HepG2 (cell line): ENCODE data around the gene CLASP1. TPM values are rescaled to one million over a fixed set of nuclear protein-coding genes. Genes with fewer than 3 reads are reported as not detected.
A peak's percentile ranks its signal among the peaks of the same experiment; 100 is the strongest.

Experiments
- ATAC-seq: fragments of 200-7000 bp; cut with Tn5 transposase; 3 replicates; pipeline ENCODE4 v1.9.1; 2020; ENCODE audit warnings: mild to moderate bottlenecking, moderate library complexity
- BruUV-seq: library from RNA; stranded (reverse); fragments of 400-500 nt; replicated peaks from 2 replicates; lab custom pipeline; 2021; lab: Mats Ljungman, UMichigan
- CTCF ChIA-PET: fragments of 300-600 bp; formaldehyde crosslinking; extraction: SDS; loops from one replicate; lab custom pipeline; 2021; ENCODE audit warnings: low total read pairs, inconsistent platforms, low intra/inter-chr PET ratio; lab: Yijun Ruan, JAX
- POLR2A ChIA-PET: fragments of 350-600 bp; sonication (Branson Sonifier 250); formaldehyde crosslinking; loops from one replicate; lab custom pipeline; 2020; ENCODE audit warnings: antibody characterized with exemption, inconsistent platforms; lab: Yijun Ruan, JAX
- DNase-seq: peaks from one replicate; pipeline ENCODE4 v3.0.0-alpha.2; 2015; ENCODE audit warnings: low spot score
- FAIRE-seq: peaks from 3 replicates; lab custom pipeline; 2011; peaks lifted over from hg19 to GRCh38; lab: Jason Lieb, UNC
- H2AFZ ChIP-seq: one replicate; pipeline ENCODE4 v1.6.1; 2011; ENCODE audit warnings: low read length, inconsistent platforms
- H3K27ac ChIP-seq: fragments of 300-600 bp; 3 replicates; pipeline ENCODE4 v1.8.0; 2011; ENCODE audit warnings: mixed run types, mild to moderate bottlenecking, mixed read lengths, low read length, inconsistent platforms; ENCODE audit not compliant: insufficient read depth; ENCODE audit errors: extremely low read length
- H3K27me3 ChIP-seq, 2 experiments: fragments of 200-600 bp in 1 of 2; 2 replicates in 1 of 2; 3 replicates in 1 of 2; pipeline versions ENCODE4 v1.6.0 to v1.8.0; 2011; ENCODE audit warnings: low read length in 2 of 2, mild to moderate bottlenecking in 2 of 2, moderate library complexity in 2 of 2, inconsistent platforms in 1 of 2; ENCODE audit not compliant: insufficient read depth in 2 of 2, control insufficient read depth in 1 of 2
- H3K36me3 ChIP-seq, 2 experiments: fragments of 200-600 bp in 1 of 2; replicated peaks in 1 of 2; 2 replicates in 1 of 2; 3 replicates in 1 of 2; pipeline versions ENCODE4 v1.5.1 to v1.8.0; 2011; ENCODE audit warnings: low read length in 2 of 2, inconsistent platforms in 1 of 2; ENCODE audit not compliant: insufficient read depth in 2 of 2, control insufficient read depth in 1 of 2
- H3K4me1 ChIP-seq: 2 replicates; pipeline ENCODE4 v1.5.1; 2012; ENCODE audit warnings: low read length, inconsistent platforms; ENCODE audit not compliant: insufficient read depth
- H3K4me2 ChIP-seq: 2 replicates; pipeline ENCODE4 v1.6.0; 2011; ENCODE audit warnings: low read depth, low read length, inconsistent platforms
- H3K4me3 ChIP-seq, 3 experiments: fragments of 200-600 bp in 1 of 3; sonication (generic), shearing (Covaris generic) in 1 of 3; replicated peaks in 1 of 3; 2 replicates each; pipeline ENCODE4 v1.5.1; 2011 to 2016; ENCODE audit warnings: low read length in 3 of 3, inconsistent platforms in 2 of 3, low read depth in 2 of 3, mild to moderate bottlenecking in 2 of 3, control low read depth in 1 of 3, mixed read lengths in 1 of 3; ENCODE audit not compliant: insufficient read depth in 1 of 3
- H3K79me2 ChIP-seq: one replicate; pipeline ENCODE4 v1.6.1; 2011; ENCODE audit warnings: low read length, inconsistent platforms; ENCODE audit not compliant: insufficient read depth
- H3K9ac ChIP-seq: 2 replicates; pipeline ENCODE4 v1.6.0; 2011; ENCODE audit warnings: mild to moderate bottlenecking, low read depth, low read length, inconsistent platforms; ENCODE audit not compliant: insufficient read depth
- H3K9me3 ChIP-seq: 2 replicates; pipeline ENCODE4 v1.5.1; 2012; ENCODE audit warnings: mild to moderate bottlenecking, low read length
- H4K20me1 ChIP-seq: 2 replicates; pipeline ENCODE4 v1.6.0; 2011; ENCODE audit warnings: inconsistent platforms, mild to moderate bottlenecking, low read length, moderate library complexity; ENCODE audit not compliant: insufficient read depth
- HOXA5 ChIP-seq: sonication (generic); formaldehyde crosslinking; IDR thresholded peaks from 2 replicates; pipeline ENCODE4 v1.4.0; 2020; ENCODE audit warnings: missing genetic modification reagents
- KLF11 ChIP-seq: IDR thresholded peaks from 2 replicates; pipeline ENCODE4 v1.6.1; 2016; ENCODE audit warnings: missing compliant biosample characterization
- MAZ ChIP-seq, 2 experiments: sonication (generic) in 1 of 2; formaldehyde crosslinking in 1 of 2; IDR thresholded peaks; 2 replicates each; pipeline versions ENCODE4 v1.5.0 to v1.6.1; 2012 to 2020; ENCODE audit warnings: low read depth in 2 of 2, mild to moderate bottlenecking in 2 of 2, borderline replicate concordance in 1 of 2, improper control_type of control experiment in 1 of 2, low read length in 1 of 2, missing genetic modification reagents in 1 of 2, moderate library complexity in 1 of 2
- NCOA2 ChIP-seq: sonication (generic); formaldehyde crosslinking; IDR thresholded peaks from 2 replicates; pipeline ENCODE4 v1.8.0; 2022; ENCODE audit warnings: inconsistent platforms
- POGZ ChIP-seq: sonication (generic); formaldehyde crosslinking; IDR thresholded peaks from 2 replicates; pipeline ENCODE4 v1.4.0; 2020; ENCODE audit warnings: mild to moderate bottlenecking, missing genetic modification reagents
- RARA ChIP-seq: IDR thresholded peaks from 2 replicates; pipeline ENCODE4 v1.6.1; 2016; ENCODE audit warnings: missing genetic modification reagents, missing compliant biosample characterization
- RELA ChIP-seq: sonication (generic); formaldehyde crosslinking; IDR thresholded peaks from 2 replicates; pipeline ENCODE4 v1.4.0; 2020; ENCODE audit warnings: missing genetic modification reagents
- TAF15 ChIP-seq: fragments of 200-400 bp; formaldehyde crosslinking; IDR thresholded peaks from one replicate; pipeline ENCODE4 v1.6.1; 2018; ENCODE audit warnings: mild to moderate bottlenecking, low read depth, low read length; ENCODE audit not compliant: poor library complexity, severe bottlenecking
- TP53 ChIP-seq: sonication (generic); formaldehyde crosslinking; conservative IDR thresholded peaks from 2 replicates; pipeline ENCODE4 v1.4.0; 2020; ENCODE audit warnings: missing genetic modification reagents
- ZNF121 ChIP-seq: sonication (generic); formaldehyde crosslinking; IDR thresholded peaks from 2 replicates; pipeline ENCODE4 v1.5.0; 2020; ENCODE audit warnings: mild to moderate bottlenecking, missing genetic modification reagents
- ZNF343 ChIP-seq: sonication (generic); formaldehyde crosslinking; IDR thresholded peaks from 2 replicates; pipeline ENCODE4 v1.4.0; 2020; ENCODE audit warnings: mild to moderate bottlenecking, missing genetic modification reagents
- ZNF382 ChIP-seq: sonication (generic); formaldehyde crosslinking; IDR thresholded peaks from 2 replicates; pipeline ENCODE4 v1.5.0; 2020; ENCODE audit warnings: missing genetic modification reagents, mild to moderate bottlenecking, borderline replicate concordance
- ZNF430 ChIP-seq: sonication (generic); formaldehyde crosslinking; IDR thresholded peaks from 2 replicates; pipeline ENCODE4 v1.9.0; 2021; ENCODE audit warnings: mild to moderate bottlenecking, missing genetic modification reagents
- WGBS: methylation state at CpG from one replicate; pipeline ENCODE4 v1.1.6; 2017; ENCODE audit warnings: low lambda C conversion rate; 5-methylcytosine and 5-hydroxymethylcytosine counted together
- in situ Hi-C: cut with HindIII; loops from 2 replicates; pipeline ENCODE4 v1.10.0; 2017; ENCODE audit warnings: low pct_unique_long_range_greater_than_20kb; ENCODE audit not compliant: extremely low pct_ligation_motif_present
- intact Hi-C: fragments of 100-400 bp; cut with micrococcal nuclease; formaldehyde crosslinking; loops from one replicate; pipeline ENCODE4 v1.10.0; 2022; ENCODE audit not compliant: unreplicated experiment
- polyA plus RNA-seq, 8 experiments: library from polyadenylated mRNA; depleted of rRNA in 3 of 8; stranded (reverse) in 7 of 8; unstranded in 1 of 8; fragments of >200 nt; fragmentation: Illumina TruSeq in 4 of 8; extraction: Trizol in 4 of 8; gene quantifications; 2 replicates each; pipeline versions ENCODE4 v1.2.1 to v1.2.3, GENCODE V29; 2011 to 2016; ENCODE audit warnings: low read depth in 4 of 8, missing spikeins in 1 of 8, mixed read lengths in 1 of 8; ENCODE audit not compliant: insufficient read depth in 1 of 8
- total RNA-seq, 5 experiments: library from RNA; depleted of rRNA; stranded (reverse); fragments of >200 nt; fragmentation: Illumina TruSeq; extraction: Trizol; gene quantifications; 2 replicates each; pipeline ENCODE4 v1.2.3, GENCODE V29; 2016; ENCODE audit warnings: low read depth in 1 of 5
- TF ChIP-seq, protein P1 (sequence below): sonication (generic); formaldehyde crosslinking; IDR thresholded peaks from 2 replicates; pipeline ENCODE4 v1.5.1; 2020; ENCODE audit warnings: mild to moderate bottlenecking, missing genetic modification reagents, moderate library complexity
- TF ChIP-seq, protein P2 (sequence below): sonication (generic); formaldehyde crosslinking; IDR thresholded peaks from 2 replicates; pipeline ENCODE4 v1.4.0; 2020; ENCODE audit warnings: mild to moderate bottlenecking, missing genetic modification reagents
- TF ChIP-seq, protein P3 (sequence below): sonication (generic); formaldehyde crosslinking; IDR thresholded peaks from 2 replicates; pipeline ENCODE4 v1.4.0; 2020; ENCODE audit warnings: missing genetic modification reagents

CLASP1 gene
- total and polyA plus RNA-seq, 2 of the 13 experiments (the other 11 are each of a cell fraction or from before 2014, with no cell fraction given): 11.7 to 47.9 TPM

DNA sequence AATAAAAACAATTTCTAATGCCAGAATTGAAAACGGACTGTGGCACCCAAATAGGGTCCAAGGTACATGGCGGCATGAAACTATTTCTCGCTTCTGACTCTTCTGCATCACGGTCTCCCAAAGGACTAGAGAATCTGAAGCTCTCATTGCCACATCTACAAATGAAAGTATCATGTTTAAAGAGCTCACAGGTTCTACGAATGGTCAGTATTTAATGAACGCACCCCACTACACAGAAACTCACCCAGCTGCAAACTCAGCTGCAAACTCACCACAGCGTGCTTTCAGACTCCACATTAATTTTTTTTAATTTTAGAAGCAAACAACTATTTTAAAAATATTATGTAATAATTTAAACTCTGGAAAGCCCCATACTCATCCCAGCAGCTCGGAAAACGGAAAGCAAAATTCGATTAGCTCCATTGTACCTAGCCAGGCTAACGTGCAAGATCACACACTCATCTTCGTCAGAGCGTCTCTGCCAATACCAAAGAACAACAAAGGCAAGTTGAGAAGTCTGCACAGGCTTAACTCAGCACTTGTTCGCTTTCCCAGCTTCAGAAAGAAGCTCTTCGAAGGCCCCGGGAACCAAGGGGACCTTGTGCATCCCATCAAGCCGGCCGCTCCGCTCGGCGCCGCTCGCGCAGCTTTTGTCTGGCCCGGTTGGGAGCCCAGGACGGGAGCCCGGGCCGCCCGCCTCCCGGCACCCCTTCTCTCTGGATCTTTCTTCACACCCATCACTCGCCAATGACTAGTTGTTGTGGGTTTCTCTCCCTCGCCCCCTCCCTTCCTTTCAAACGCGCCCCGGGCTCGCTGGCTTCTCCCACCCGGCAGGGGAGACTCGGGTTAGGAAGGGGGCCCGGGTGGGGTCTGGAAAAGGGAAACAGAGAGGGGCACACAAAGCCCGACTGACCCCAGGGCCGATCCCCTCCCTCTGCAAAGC lies 785 bp downstream of the CLASP1 start:
- Histone ChIP-seq H3K79me2 (peaks cover 75% of the 10 kb centered on the region), H3K36me3 (no peaks in the 10 kb centered on the region), H3K27me3 (no peaks in the 10 kb centered on the region; a peak in 2 of 5 replicates), H3K9me3 (no peaks in the 10 kb centered on the region), H3K4me3 (peak overlapping the region; percentile 84 to 96 (median 95)), H2AFZ (peak overlapping the region; percentile 20), H4K20me1 (peaks cover 8% of the 10 kb centered on the region; the same call in 1 of the 2 replicates), H3K9ac (peak overlapping the region; percentile 99), H3K4me1 (peaks cover 63% of the 10 kb centered on the region), H3K4me2 (peak overlapping the region; percentile 90), H3K27ac (peak overlapping the region; percentile 99)
- ATAC-seq (peak; percentile 48), DNase-seq (peak; percentile 42), FAIRE-seq (no peak)
- intact Hi-C loops: loop anchor here (1.0 to 5.0 kb wide), 5 partner anchors 18 to 118 kb away; partner anchors contain the start of gene RNU4ATAC
- TSS peak; percentile 76 for BruUV-seq
- POLR2A ChIA-PET: interaction anchor here (0.7 to 4.4 kb wide), 11 partner anchors 9 to 117 kb away, joined by 3 to 119 read pairs (median 6); partner anchors contain the start of genes NIFK and RNU4ATAC
- in situ Hi-C loops: loop anchor here (5.0 kb wide), 1 partner anchor 116 kb away; the partner anchor contains the start of gene RNU4ATAC
- WGBS: 1% methylated on average over 40 of the region's 41 CpGs
- CTCF ChIA-PET: no interaction called here
- TF ChIP-seq ZNF121 (CRISPR knock-in tag) (no peak), MAZ (IDR thresholded peaks at IDR 0.05; ENCODE audit: borderline replicate concordance, low read depth, low read length) (no peak), MAZ (CRISPR knock-in tag; IDR thresholded peaks at IDR 0.05; ENCODE audit: low read depth) (no peak), HOXA5 (CRISPR knock-in tag) (no peak), RELA (CRISPR knock-in tag) (no peak), TAF15 (no peak), ZNF343 (CRISPR knock-in tag) (no peak), NCOA2 (0 out of 2 replicates have a peak, but pooled peaks have one; percentile 10), RARA (CRISPR knock-in tag) (no peak), TP53 (0 out of 2 replicates have a peak, but pooled peaks have one; percentile 15), KLF11 (CRISPR knock-in tag) (no peak), ZNF430 (CRISPR knock-in tag) (peak; percentile 60), POGZ (CRISPR knock-in tag) (no peak), ZNF382 (CRISPR knock-in tag) (no peak)
- TF ChIP-seq, protein P1, sequence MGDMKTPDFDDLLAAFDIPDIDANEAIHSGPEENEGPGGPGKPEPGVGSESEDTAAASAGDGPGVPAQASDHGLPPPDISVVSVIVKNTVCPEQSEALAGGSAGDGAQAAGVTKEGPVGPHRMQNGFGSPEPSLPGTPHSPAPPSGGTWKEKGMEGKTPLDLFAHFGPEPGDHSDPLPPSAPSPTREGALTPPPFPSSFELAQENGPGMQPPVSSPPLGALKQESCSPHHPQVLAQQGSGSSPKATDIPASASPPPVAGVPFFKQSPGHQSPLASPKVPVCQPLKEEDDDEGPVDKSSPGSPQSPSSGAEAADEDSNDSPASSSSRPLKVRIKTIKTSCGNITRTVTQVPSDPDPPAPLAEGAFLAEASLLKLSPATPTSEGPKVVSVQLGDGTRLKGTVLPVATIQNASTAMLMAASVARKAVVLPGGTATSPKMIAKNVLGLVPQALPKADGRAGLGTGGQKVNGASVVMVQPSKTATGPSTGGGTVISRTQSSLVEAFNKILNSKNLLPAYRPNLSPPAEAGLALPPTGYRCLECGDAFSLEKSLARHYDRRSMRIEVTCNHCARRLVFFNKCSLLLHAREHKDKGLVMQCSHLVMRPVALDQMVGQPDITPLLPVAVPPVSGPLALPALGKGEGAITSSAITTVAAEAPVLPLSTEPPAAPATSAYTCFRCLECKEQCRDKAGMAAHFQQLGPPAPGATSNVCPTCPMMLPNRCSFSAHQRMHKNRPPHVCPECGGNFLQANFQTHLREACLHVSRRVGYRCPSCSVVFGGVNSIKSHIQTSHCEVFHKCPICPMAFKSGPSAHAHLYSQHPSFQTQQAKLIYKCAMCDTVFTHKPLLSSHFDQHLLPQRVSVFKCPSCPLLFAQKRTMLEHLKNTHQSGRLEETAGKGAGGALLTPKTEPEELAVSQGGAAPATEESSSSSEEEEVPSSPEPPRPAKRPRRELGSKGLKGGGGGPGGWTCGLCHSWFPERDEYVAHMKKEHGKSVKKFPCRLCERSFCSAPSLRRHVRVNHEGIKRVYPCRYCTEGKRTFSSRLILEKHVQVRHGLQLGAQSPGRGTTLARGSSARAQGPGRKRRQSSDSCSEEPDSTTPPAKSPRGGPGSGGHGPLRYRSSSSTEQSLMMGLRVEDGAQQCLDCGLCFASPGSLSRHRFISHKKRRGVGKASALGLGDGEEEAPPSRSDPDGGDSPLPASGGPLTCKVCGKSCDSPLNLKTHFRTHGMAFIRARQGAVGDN (CRISPR knock-in tag): no peak; the same call in none of the 2 replicates
- TF ChIP-seq, protein P2, sequence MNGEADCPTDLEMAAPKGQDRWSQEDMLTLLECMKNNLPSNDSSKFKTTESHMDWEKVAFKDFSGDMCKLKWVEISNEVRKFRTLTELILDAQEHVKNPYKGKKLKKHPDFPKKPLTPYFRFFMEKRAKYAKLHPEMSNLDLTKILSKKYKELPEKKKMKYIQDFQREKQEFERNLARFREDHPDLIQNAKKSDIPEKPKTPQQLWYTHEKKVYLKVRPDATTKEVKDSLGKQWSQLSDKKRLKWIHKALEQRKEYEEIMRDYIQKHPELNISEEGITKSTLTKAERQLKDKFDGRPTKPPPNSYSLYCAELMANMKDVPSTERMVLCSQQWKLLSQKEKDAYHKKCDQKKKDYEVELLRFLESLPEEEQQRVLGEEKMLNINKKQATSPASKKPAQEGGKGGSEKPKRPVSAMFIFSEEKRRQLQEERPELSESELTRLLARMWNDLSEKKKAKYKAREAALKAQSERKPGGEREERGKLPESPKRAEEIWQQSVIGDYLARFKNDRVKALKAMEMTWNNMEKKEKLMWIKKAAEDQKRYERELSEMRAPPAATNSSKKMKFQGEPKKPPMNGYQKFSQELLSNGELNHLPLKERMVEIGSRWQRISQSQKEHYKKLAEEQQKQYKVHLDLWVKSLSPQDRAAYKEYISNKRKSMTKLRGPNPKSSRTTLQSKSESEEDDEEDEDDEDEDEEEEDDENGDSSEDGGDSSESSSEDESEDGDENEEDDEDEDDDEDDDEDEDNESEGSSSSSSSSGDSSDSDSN: peak; percentile 51; the same call in 1 of the 2 replicates
- TF ChIP-seq, protein P3, sequence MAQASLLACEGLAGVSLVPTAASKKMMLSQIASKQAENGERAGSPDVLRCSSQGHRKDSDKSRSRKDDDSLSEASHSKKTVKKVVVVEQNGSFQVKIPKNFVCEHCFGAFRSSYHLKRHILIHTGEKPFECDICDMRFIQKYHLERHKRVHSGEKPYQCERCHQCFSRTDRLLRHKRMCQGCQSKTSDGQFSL (CRISPR knock-in tag): no peak
